Mesothelial cell of epicardium (in vitro differentiated cells): ENCODE measurements around the gene ANKS1A. TPM values are rescaled to one million over a fixed set of nuclear protein-coding genes. Genes with fewer than 3 reads are reported as not detected.
"Not testable (repeated sequence)": the region's sequence is repeated elsewhere in the genome, so short reads cannot be mapped to it uniquely, and the experiment has no call there.

Experiments
- DNase-seq, 2 experiments: peaks; one replicate each; pipeline ENCODE4 v3.0.0; 2021; ENCODE audit warnings: low spot score in 2 of 2; ENCODE audit not compliant: unreplicated experiment in 2 of 2
- H3K27ac Mint-ChIP-seq: 2 replicates; pipeline ENCODE4 v1.8.0; 2021; ENCODE audit warnings: mixed read lengths
- H3K27me3 Mint-ChIP-seq: 2 replicates; pipeline ENCODE4 v1.8.0; 2021; ENCODE audit warnings: low read depth, mixed read lengths
- H3K36me3 Mint-ChIP-seq: 2 replicates; pipeline ENCODE4 v1.8.0; 2021; ENCODE audit warnings: mixed read lengths
- H3K4me1 Mint-ChIP-seq: 2 replicates; pipeline ENCODE4 v1.8.0; 2021; ENCODE audit warnings: mixed read lengths
- H3K4me3 Mint-ChIP-seq: 2 replicates; pipeline ENCODE4 v1.8.0; 2021; ENCODE audit warnings: mild to moderate bottlenecking, moderate library complexity, mixed read lengths
- H3K9me3 Mint-ChIP-seq: 2 replicates; pipeline ENCODE4 v1.8.0; 2021; ENCODE audit warnings: mixed read lengths
- CTCF ChIP-seq: fragments of 200-600 bp; sonication (generic); IDR thresholded peaks from one replicate; pipeline ENCODE4 v1.5.0; 2021; ENCODE audit warnings: antibody characterized with exemption; ENCODE audit not compliant: unreplicated experiment
- total RNA-seq: library from RNA; stranded (reverse); gene quantifications from 3 replicates; pipeline ENCODE4 v1.2.1, GENCODE V29; 2021

Gene ANKS1A
- total RNA-seq, 1 donor from 2014 or later: 30.6 TPM

GRCh38 chr6:35096129-35096862 is 207.2 kb downstream of the ANKS1A start:
- no peak for DNase-seq
- H3K36me3 Mint-ChIP-seq: no peaks in the 10 kb centered on the region
- H3K4me1 Mint-ChIP-seq: peaks cover 33% of the 10 kb centered on the region
- peak overlapping the region; percentile 84 for H3K27ac Mint-ChIP-seq
- H3K27me3 Mint-ChIP-seq: no peaks in the 10 kb centered on the region
- no peak overlapping the region for H3K4me3 Mint-ChIP-seq
- no peaks in the 10 kb centered on the region for H3K9me3 Mint-ChIP-seq
- no peak for TF ChIP-seq CTCF

- peaks cover 4% of the 10 kb centered on the region for H3K9me3 Mint-ChIP-seq
- H3K36me3 Mint-ChIP-seq: peaks cover 3% of the 10 kb centered on the region
- no peak for TF ChIP-seq CTCF
- H3K27ac Mint-ChIP-seq: no peak overlapping the region
- peaks cover 19% of the 10 kb centered on the region for H3K4me1 Mint-ChIP-seq
- no peaks in the 10 kb centered on the region for H3K27me3 Mint-ChIP-seq
- H3K4me3 Mint-ChIP-seq: no peak overlapping the region
- DNase-seq: no peak
These were observed 210.1 kb downstream of the ANKS1A start for GRCh38 chr6:35099116-35099515.

- Mint-ChIP-seq H3K27me3 (no peaks in the 10 kb centered on the region), H3K4me3 (no peak overlapping the region), H3K4me1 (peaks cover 2% of the 10 kb centered on the region), H3K9me3 (peaks cover 22% of the 10 kb centered on the region), H3K27ac (no peak overlapping the region), H3K36me3 (peaks cover 12% of the 10 kb centered on the region)
- no peak for TF ChIP-seq CTCF
- DNase-seq: no peak
These were observed 216.0 kb downstream of the ANKS1A start for GRCh38 chr6:35105078-35105477.

GRCh38 chr6:35106061-35106460 is 217.0 kb downstream of the ANKS1A start:
- Mint-ChIP-seq H3K9me3 (peaks cover 23% of the 10 kb centered on the region), H3K36me3 (peaks cover 12% of the 10 kb centered on the region)
- H3K27ac Mint-ChIP-seq, DNase-seq, H3K4me3 Mint-ChIP-seq, H3K4me1 Mint-ChIP-seq, H3K27me3 Mint-ChIP-seq: not testable (repeated sequence)

GRCh38 chr6:35107208-35107607 is 218.2 kb downstream of the ANKS1A start:
- Mint-ChIP-seq H3K36me3 (peaks cover 13% of the 10 kb centered on the region), H3K9me3 (peaks cover 33% of the 10 kb centered on the region)
- H3K27ac Mint-ChIP-seq, H3K4me1 Mint-ChIP-seq, DNase-seq, H3K4me3 Mint-ChIP-seq, H3K27me3 Mint-ChIP-seq: not testable (repeated sequence)

GRCh38 chr6:35107761-35108160 is 218.7 kb downstream of the ANKS1A start:
- not testable (repeated sequence) for H3K4me3 Mint-ChIP-seq, H3K27me3 Mint-ChIP-seq

GRCh38 chr6:35108309-35108885 is 219.3 kb downstream of the ANKS1A start:
- H3K36me3 Mint-ChIP-seq: peaks cover 15% of the 10 kb centered on the region
- no peak overlapping the region for H3K27ac Mint-ChIP-seq
- peaks cover 38% of the 10 kb centered on the region for H3K9me3 Mint-ChIP-seq
- no peaks in the 10 kb centered on the region for H3K27me3 Mint-ChIP-seq
- no peak overlapping the region for H3K4me3 Mint-ChIP-seq
- DNase-seq: no peak
- no peak for TF ChIP-seq CTCF
- peaks cover 2% of the 10 kb centered on the region for H3K4me1 Mint-ChIP-seq

More at GRCh38 chr6:35107761-35108160, 218.7 kb downstream of the ANKS1A start:
- DNase-seq, H3K4me1 Mint-ChIP-seq, H3K27ac Mint-ChIP-seq: not testable (repeated sequence)
- Mint-ChIP-seq H3K9me3 (peaks cover 38% of the 10 kb centered on the region), H3K36me3 (peaks cover 15% of the 10 kb centered on the region)
